GM12892 (cell line): ENCODE measurements around the gene GLIS1.

Source experiments
- POLR2A ChIP-seq: IDR thresholded peaks from 2 replicates; pipeline ENCODE4 v1.6.1; 2011; ENCODE audit warnings: low read depth, low read length, control low read depth
- POLR2AphosphoS5 ChIP-seq: IDR thresholded peaks from 2 replicates; pipeline ENCODE4 v1.6.1; 2011; ENCODE audit warnings: low read depth, low read length, control low read depth

DNA sequence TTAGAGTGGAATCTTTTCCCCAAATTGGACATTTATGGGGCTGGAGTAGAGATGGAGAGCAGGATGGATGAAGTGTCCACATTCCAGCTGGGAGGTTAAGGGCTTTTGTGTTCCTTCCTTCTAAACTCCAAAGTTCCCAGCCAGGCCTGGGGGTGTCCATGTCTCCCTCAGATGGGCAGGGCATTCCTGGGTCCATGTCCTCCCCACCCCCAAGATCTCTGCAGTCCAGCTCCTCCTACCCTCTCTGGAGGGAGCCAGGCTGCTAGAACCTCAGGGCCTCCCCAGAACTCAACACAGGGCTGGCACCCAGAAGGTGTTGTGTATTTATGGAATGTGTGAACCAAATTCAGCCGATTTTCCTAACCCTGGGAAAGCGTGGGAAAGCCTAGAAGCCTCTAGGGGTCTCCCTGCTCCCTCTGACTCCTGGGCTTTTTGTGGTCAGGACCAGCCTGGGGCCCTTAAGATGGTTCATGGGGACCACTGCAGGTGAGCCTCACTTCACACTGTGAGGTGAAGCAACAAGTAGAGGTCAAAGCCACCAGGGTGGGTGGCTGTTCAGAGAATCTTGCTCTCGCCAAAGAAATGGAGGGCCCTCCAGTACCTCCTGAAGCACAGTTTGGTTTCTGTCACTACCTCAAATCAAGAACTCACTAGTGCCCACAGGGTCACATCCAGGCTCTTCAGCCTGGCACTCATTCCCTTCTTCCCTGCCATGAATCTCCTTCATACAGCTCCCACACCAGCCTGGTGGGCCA, 54.8 kb downstream of the GLIS1 start:
- TF ChIP-seq POLR2AphosphoS5, result no peak
- no peak for TF ChIP-seq POLR2A
